ENCODE data around the gene ABTB2.
"Not testable (repeated sequence)": the region's sequence is repeated elsewhere in the genome, so short reads cannot be mapped to it uniquely, and the experiment has no call there.

Gene ABTB2

DNA sequence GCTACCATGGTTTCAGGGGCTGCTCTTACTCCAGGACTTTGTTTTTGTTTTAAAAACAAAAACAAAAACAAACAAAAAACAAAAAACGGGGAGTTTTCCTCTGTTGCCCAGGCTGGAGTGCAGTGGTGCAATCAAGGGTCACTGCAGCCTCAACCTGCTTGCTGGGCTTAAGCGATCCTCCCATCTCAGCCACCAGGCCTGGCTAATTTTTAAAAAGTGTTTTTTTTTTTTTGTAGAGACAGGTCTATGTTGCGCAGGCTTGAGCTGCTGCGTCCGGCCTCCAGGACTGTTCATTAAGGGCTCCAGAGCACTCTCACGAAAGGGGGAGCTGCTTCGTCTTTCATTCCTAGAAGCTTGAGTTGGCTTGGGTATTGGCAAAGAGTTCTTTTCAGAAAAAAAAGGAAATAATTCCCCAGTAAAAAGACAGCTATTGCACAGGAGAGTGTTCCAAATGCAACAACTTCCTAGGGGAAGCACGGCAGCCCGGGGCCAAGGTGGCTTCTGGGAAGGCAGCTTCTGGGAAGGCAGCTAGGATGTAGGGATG, 173.9 kb downstream of the ABTB2 start:
- DNase-seq, result no peak

DNA sequence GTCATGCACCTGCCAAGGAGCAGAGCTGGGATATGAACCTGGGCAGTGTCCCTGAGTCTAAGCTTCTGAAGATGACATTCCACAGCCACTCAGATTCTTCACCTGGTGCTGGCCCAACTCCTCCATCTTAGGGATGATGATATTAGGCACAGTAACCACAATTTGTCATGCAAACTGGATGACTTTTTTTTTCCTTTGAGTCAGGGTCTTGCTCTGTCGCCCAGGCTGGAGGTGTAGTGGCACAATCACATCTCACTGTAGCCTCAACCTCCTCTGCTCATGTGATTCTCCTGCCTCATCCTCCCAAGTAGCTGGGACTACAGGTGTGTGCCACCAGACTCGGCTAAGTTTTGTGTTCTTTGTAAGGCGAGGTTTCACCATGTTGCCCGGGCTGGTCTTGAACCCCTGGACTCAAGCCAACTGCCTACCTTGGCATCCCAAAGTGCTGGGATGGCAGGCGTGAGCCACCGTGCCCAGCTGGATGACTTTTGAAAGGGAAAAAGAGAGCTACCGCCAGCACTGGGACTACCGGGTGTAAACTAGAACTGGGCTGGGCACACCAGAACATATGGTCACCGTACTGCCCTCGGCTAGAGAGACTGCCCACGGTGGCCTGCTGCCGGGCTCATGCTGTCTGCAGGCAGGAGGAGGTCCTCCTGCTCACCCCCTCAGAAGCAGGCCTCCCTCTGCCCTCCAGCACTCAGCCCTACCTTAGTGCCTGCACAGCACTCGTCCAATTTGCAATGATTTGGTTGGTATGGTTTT, 174.7 kb downstream of the ABTB2 start:
- no peak for DNase-seq

DNA sequence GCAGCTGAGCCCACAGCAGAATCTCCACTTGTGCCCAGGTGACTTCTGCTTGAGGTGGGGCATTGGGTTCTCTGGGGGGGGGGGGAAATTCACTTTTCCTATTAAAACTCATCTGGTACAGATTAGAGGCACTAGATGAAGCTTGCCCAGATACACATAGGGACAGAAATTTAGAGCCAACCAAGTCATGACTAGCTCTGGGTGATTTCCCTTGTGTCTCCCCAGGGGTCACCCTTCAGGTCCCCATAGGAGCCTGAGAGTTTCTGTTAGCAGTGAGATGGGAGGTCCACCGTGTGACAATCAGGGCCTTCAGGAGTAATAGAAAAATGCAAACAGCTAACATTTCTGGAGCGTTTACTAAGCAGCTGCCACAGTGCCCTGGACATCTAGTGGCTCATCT, 175.4 kb downstream of the ABTB2 start:
- no peak for DNase-seq

DNA sequence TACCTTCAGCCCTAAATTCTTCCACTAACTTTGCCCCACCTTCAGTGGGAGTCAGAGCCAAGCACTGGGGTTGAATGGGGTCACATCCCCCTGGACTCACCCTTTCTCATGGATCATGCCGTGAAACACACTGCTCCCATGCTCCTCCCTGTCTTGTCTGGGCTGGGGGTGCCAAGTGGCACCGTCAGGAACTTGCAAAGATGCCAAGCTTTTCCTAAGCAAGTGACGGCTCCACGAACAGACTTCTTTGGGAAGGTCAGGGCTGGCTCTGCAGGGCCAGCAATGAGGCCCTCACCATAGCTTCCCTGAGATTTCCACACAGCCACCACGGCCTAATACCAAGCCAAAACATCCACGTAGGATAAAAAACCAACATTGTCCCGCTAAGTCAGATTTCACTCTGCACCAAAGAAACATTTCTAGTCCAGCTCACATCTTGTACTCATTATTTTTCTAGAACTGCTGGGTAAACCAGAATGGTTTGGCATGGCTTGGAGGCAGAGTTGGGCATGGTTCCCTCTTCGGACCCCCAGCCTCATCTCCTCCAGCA, 175.9 kb downstream of the ABTB2 start:
- no peak for DNase-seq

DNA sequence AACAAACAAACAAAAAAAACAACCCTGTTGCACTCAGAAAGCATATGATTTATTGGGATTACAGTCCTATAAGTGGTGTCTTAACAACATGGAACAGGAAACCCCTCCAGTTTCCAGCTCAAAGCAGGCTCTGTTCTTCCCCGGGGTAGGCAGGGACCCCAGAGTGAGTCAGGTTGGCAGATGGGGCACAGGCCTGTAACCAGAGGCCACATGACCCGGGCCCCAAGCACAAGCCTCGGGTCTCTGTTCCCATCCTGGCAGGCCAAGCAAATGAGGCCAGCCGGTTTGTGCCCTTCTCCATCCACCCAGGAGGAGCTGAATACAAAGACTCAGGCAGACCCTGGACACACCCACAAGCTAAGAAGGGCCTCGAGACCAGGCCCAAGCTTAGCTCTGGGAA, 176.6 kb downstream of the ABTB2 start:
- DNase-seq, result no peak

DNA sequence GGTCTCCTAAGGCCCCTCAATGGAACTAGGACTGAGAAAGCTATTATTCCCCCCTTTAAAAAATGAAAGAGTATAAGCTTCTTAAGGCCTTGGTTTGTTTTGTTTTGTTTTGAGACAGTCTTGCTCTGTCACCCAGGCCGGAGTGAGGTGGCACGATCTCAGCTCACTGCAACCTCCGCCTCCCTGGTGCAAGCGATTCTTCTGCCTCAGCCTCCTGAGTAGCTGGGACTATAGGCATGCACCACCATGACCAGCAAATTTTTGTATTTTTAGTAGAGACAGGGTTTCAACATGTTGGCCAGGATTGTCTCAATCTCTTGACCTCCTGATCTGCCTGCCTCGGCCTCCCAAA, 177.0 kb downstream of the ABTB2 start:
- not testable (repeated sequence) for DNase-seq

DNA sequence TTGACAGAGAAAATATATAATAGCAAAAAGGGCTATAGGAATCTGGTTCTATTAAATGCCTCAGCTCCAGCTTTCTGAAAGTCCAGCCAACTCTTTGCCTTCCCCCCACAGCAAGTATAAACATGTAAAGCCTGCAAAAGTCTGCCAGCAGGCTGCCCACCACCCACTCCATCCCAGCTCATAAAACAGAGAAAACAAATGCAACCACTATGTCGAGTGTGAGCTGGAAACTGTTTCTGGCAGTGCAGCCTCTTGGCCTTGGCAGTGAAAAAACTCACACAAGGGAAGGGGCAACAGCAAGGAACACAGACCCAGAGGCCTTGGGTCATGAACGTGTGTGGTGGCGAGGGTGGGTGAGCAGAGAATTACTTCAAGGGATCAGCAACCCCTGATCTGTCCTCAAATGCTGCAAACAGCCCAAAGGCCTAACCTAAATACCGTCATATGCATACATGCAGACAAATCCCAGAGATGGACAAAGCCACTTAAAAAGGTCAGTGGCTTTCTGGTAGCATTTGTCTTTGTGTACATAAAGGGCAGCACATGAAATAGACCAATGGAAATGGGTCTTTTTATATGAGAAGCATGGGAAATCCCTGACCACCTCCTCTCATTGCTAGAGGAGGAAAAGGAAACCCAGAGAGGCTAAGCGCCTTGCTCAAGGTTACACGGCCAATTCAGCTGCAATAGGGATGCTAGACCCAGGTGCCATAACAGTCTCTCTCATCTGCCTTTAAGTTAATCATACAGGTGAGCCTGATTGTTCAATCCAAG, 177.6 kb downstream of the ABTB2 start:
- DNase-seq, result no peak

DNA sequence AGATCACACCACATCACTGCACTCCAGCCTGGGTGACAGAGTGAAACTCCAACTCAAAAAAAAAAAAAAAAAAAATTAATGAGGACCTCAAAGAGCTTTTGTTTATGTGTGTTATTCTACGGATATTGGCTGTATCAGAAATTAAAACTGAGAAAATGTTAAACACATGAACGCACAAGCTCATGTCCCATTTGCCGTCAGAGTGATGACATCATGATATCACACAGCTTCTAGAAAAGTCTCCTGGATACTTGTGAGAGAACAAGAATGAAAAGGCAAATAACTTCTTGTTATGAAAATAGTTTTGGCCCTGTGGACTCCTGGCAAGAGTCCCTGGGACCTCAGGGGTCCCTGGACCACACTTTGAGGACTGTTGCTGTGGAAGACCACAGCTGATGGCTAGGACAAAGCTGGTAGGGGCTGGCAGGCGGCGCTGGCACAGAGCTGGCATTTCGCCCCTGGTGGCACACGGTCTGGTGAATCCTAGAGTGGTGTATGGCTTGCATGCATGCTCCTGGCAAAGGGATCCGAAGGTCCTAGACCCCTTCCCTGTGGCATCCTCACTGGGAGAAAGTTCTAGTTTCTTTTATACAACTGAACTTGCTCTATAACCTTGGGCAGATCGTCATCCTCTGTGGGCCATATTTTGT, 178.7 kb downstream of the ABTB2 start:
- DNase-seq, result no peak

DNA sequence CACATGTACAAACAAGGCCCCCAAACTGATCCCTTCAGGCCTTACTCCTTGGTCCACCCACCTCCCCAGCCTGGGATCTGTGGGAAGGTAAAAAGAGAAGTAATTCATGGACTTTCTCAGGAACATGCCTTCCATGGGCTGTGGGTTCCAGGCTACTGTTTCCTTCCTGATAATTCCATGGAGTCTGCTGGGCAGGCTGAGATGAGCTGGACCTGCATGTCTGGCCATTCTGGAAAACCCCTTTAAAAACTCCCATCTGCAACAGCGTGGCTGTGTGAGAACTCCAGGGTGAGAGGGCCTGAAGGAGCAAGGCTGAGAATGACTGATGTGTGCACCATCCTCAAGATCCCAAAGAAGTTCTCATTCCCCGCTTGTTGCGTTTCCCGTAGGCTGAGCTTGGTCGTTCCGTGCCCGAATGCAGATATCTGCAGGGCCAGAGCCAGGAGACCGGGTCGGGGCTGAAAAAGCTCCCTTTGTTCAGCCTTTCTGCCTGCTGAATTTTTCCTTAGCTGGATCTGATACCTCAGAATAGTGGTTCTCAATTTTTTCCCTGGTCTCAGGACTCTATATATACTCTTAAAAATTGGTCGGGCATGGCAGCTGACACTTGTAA, 179.5 kb downstream of the ABTB2 start:
- DNase-seq, result no peak

DNA sequence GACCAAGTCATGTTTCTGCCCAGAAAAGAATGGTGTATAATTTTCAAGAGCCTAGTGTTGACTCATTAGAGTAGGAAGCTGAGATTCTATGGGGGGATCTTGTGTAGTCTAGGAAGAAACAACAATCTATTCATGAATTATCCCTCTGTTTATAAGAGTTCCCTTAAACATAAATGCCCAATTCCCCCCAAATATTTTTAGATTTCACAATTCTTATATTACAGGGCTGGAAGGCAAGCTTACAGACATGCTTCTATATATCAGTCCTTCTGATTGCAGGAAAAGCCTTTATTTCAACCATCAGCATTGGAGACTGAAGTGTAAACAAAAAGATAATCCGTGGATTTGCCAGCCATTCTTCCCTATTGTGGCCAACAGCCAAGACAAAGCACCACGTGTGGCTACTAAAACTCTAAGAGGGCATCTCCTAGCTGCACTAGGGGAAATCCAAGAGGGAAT, 181.0 kb downstream of the ABTB2 start:
- no peak for DNase-seq

DNA sequence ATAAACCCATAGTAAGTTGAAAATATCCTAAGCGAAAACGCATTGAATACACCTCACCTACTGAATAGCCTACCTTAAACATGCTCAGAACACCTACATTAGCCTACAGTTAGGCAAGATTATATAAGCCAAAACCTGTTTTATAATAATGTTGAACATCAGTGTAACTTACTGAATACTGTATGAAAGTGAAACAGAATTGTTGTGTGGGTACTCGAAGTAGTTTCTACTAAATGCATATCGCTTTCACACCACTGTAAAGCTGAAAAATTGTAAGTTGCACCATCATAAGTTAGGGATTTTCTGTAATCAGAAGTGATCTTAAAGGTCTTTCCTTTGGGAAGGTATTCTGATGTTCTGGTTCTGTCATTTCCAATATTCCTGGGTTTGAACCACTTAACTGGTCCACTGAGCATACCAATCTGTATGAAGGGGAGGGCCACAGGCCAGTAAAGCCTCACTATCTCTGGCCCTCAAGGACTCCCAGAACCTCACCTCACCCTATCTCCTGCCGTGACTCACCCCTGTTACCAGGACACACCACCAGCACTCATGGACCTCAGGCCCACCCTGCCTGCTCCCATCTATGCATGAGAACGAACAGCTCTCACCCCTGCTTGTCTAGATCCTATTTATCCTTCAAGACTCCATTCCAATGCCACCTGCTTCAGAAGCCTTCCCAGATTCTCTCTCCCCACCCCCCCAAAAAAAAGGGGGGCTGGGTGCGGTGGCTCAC, 182.4 kb downstream of the ABTB2 start:
- DNase-seq, result no peak

DNA sequence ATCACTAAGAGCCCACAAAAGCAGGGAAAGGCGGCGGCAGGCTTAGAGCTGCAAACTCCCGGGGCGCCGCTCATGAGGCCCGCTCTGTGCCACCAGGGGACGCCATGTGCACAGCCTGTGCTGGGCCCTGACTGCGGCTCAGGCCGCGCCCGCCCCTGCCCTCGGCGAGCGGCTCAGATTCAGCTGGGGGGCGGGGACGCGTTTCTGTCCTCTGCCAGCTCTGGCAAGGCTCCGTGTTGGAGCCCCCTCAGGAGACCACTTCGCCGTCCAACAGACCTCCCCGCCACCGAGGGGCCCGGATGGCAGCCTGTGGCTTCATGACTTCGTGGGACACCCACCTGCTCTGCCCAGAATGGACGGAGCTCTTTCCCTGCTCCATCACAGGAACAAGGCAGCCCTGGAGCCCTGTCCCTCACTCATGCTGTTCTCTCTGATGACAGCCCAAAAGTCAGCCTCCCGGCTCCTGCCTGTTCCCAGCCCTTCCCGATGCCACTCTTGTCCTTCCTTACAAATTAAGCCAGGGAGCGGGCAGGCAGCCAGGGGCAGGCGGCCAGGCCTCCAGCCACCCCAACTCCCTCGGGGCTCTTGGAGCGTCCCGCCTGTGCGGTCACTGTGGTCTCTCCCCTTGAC, 183.3 kb downstream of the ABTB2 start:
- DNase-seq, result peak; percentile 79 to 92 (median 86)

DNA sequence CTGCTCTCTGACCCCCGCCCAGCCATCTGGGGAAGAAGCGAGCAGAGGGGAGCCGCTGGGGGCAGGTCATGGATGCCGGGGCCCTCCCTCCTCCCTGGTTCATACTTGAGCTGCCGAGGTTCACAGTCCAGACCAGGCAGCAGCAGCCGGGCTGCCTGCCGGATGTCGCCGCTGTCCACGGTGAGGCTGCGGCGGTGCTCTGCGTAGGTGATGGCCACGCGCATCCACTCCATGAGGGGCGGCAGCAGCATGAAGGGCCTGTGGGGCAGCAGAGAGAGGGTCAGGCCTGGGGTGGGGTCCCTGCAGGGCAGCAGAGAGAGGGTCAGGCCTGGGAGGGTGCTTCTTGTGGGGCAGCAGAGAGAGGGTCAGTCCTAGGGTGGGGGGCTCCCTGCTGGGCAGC, 184.8 kb downstream of the ABTB2 start:
- DNase-seq, result no peak

DNA sequence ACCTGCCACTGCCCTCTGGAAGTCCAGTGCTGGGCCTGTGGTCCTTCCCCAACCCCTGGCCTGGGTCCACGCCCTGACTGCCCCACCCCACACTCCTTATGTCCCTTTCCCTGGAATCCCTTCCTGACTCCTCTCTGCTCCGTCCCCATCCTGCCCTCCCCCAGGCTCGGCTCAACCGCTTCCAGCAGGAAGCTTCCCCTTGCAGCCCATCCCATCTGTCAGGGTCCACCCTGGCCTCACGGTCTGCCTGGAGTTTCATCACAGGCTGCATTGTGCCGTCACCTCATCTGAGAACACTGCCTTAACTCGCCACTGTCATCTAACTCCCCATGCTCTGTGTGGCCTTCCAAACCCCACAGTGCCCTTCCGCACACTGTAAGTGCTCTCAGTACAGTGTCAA, 188.1 kb downstream of the ABTB2 start:
- DNase-seq, result no peak

DNA sequence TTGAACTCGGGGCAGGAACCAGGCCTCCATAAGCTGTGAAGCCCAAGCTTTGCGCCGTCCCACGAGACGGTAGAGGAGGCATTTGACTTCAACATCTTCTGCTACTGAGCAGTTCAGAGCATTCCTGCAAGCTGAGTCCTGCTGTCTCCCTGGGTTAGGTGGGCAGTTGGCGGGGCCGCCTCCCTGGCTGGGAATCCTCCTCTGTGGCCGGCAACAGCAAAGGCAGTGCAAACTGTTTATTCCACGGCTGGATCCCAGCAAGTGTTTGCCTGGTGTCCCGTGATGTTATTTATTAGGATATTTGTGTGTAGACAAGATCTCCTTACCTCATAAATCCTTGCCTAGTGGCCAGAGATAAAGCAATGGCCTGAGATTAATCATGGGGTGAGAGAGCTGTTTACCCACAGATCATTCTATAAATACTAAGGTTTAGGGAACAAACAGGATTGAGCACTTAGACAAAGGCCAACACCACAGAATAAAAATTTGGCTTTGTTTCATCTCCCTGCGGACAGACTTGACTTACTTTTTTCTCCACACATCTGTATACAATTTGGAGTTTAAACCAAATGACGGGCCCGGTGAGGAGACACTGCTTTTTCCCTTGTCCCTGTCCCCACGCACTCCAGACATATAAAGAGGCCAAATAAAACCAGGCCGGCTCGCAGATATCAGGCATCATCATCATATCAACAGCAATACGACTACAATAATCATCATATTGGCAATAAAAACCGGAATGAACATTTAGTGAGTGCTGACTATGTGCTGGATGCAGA, 189.0 kb downstream of the ABTB2 start:
- no peak for DNase-seq

DNA sequence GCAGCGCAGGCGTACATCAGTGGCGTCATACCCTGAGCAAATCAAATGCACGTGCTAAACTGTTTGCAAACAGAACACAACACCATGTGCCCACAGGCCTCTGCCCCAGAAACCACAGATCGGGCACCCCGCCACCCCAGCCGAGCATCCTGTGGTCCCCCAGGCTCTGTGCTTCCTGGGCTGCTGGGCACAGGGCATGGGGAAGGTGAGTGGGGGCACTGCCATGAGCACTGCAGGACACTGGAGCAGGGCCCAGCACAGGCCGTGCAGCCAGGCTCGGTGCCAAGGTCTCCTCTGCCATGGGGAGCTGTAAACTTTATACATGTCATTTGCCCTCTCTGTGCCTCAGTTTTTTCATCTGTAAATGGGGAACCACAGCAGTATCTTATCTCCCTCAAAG, 189.8 kb downstream of the ABTB2 start:
- DNase-seq, result no peak

DNA sequence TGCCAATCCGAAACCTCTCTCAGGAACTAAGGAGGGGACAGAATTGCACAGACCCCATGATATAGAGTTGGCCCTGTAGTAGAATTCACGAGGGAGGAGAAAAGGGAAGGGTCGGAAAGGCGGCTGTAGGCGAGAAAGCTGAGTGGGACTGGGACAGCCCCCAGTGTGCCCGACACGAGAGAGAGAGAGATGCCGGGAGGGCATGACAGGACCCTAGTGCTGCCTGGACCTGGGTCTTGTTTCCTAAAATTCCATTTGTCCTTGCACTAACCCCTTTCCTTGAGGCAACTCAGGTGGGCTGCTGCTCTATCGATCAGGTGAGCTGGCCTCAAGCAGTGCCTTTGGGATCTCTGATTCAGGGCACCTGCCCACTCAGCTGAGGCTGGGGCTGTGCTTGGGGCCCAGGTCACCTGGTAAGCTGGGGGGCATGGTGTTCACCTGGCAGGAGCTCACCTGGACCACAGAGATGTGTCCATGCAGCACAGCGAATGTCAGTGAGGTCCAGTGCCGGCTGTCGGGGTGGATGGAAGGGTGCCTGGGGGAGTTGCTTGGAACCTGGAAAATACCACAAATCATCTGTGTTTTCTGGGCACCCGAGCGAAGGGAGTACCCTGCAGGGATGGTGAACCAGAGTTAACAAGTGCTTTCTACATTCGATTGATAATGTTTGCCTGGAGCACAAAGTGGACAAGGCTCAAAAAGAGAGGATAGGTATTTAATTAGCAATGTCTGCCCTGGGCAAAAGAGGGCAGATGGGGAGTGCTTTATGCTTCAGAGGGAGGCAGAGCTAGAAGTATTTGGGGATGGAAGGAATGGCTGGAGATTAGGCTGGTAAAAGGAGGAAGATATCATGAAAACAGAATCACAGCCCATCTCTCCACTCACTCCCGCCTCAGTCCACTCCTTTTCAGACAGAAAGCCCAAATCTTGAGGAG, 190.7 kb downstream of the ABTB2 start:
- no peak for DNase-seq

DNA sequence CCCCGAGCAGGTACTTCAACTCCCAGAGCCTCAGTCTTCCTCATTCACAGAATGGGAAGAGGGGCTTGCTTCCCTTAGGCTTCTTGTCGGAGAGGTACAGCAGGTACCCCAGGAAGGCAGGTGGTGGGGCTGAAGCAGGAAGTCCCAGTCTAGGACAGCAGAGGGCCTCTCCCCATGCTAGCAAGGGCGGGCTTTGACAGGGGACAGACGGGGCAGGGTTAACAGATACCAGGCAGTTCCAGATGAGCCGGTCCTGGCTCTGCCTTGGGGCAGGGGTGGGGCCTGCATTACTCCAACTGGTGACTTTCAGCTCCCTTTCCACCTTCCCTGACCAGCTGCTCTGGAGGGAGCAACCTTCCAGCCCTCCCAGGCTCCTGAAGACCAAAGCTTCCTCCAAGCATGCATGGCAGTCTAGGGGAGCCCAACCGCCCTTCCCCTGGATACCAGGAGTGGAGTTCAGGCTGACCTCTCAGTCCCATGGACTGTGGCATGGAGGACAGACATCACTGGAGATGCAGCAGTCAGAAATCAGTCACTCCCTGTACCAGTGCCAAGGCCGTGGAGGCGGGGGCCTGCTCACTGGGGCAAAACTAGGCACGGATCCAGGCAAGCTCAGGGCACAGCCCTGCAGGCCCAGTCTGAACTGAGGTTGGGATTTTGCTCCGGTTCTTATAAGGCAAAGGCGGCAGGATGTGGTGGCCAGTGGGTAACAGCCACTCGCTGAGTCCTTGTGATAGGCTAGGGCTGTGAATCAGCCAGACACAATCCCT, 191.8 kb downstream of the ABTB2 start:
- DNase-seq, result no peak

DNA sequence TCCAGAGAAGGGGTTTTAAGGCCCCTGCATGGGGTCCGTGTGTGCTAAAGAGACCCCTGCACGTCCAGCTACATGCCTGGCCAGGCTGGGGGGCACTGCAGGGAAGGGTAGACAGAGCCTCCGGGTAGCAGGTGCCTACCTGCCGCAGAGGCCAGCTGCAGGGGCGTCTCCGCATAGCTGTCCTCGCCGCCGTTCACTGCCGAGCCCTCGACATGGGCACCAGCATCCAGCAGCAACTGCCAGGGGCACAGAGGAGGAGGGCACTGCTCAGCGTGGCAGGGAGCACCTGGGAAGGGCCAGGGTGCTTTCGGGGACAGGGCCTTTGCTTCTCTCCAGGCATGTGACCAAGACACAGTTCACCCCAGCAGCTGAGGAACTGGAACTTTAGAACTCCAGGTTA, 192.7 kb downstream of the ABTB2 start:
- no peak for DNase-seq
